Activated CD8-positive, alpha-beta T cell treated with anti-CD3 and anti-CD28 coated beads for 36 hours (primary cell): ENCODE measurements around the gene NIPAL1. TPM values are rescaled to one million over a fixed set of nuclear protein-coding genes. Genes with fewer than 3 reads are reported as not detected.

ENCODE experiments used
- ATAC-seq: fragments of 200-7000 bp; cut with Tn5 transposase; one replicate; pipeline ENCODE4 v1.10.0; 2021; ENCODE audit warnings: mild to moderate bottlenecking, moderate library complexity
- CTCF ChIA-PET: fragments of 350-600 bp; sonication (Branson Sonifier 250); formaldehyde crosslinking; loops from one replicate; lab custom pipeline; 2021; ENCODE audit warnings: antibody characterized with exemption; lab: Charles Lee
- POLR2A ChIA-PET: fragments of 350-600 bp; sonication (Branson Sonifier 250); formaldehyde crosslinking; loops from one replicate; lab custom pipeline; 2021; ENCODE audit warnings: antibody characterized with exemption; lab: Charles Lee
- DNase-seq: peaks from one replicate; pipeline ENCODE4 v3.0.0-alpha.2; 2020
- H3K27ac Mint-ChIP-seq: one replicate; pipeline ENCODE4 v1.8.0; 2021; ENCODE audit warnings: mild to moderate bottlenecking, mixed read lengths
- H3K27me3 Mint-ChIP-seq: one replicate; pipeline ENCODE4 v1.8.0; 2021; ENCODE audit warnings: mixed read lengths
- H3K36me3 Mint-ChIP-seq: one replicate; pipeline ENCODE4 v1.8.0; 2021; ENCODE audit warnings: low read depth, mixed read lengths
- H3K4me1 Mint-ChIP-seq: one replicate; pipeline ENCODE4 v1.8.0; 2021; ENCODE audit warnings: low read depth, mixed read lengths
- H3K4me3 Mint-ChIP-seq: one replicate; pipeline ENCODE4 v1.8.0; 2021; ENCODE audit warnings: mild to moderate bottlenecking, moderate library complexity, mixed read lengths
- H3K9me3 Mint-ChIP-seq: one replicate; pipeline ENCODE4 v1.8.0; 2021; ENCODE audit warnings: mixed read lengths
- CTCF ChIP-seq: fragments of 200-600 bp; IDR thresholded peaks from one replicate; pipeline ENCODE4 v1.8.0; 2022; ENCODE audit warnings: antibody characterized with exemption, mild to moderate bottlenecking
- intact Hi-C: fragments of 100-400 bp; cut with micrococcal nuclease; formaldehyde crosslinking; loops from one replicate; pipeline ENCODE4 v1.10.0; 2022
- total RNA-seq, 2 experiments: library from RNA; stranded (reverse); gene quantifications; one replicate each; pipeline ENCODE4 v1.2.3, GENCODE V29; 2021

NIPAL1 gene
- total RNA-seq, 2 experiments from 2014 or later, result 1.1 to 1.9 TPM

GRCh38 chr4:48015216-48015615 lies 1.4 kb upstream of the NIPAL1 start:
- peaks cover 17% of the 10 kb centered on the region for H3K27me3 Mint-ChIP-seq
- ChIA-PET POLR2A (no interaction called here), CTCF (interaction anchor here (1.2 kb wide), 1 partner anchor 11 kb away, joined by 4 read pairs; no protein-coding TSS in a partner anchor)
- DNase-seq, result no peak
- no peaks in the 10 kb centered on the region for H3K9me3 Mint-ChIP-seq
- no peaks in the 10 kb centered on the region for H3K36me3 Mint-ChIP-seq
- H3K27ac Mint-ChIP-seq, result no peak overlapping the region
- intact Hi-C loops, result loop anchor here (5.0 kb wide), 1 partner anchor 72 kb away; no protein-coding TSS in a partner anchor
- no peak overlapping the region for H3K4me3 Mint-ChIP-seq
- H3K4me1 Mint-ChIP-seq, result peaks cover 16% of the 10 kb centered on the region
- ATAC-seq, result no peak
- TF ChIP-seq CTCF, result no peak

GRCh38 chr4:48015678-48016077 lies 894 bp upstream of the NIPAL1 start:
- Mint-ChIP-seq H3K27ac (no peak overlapping the region), H3K27me3 (peaks cover 17% of the 10 kb centered on the region), H3K4me3 (peak overlapping the region; percentile 79), H3K9me3 (no peaks in the 10 kb centered on the region), H3K36me3 (no peaks in the 10 kb centered on the region), H3K4me1 (peaks cover 19% of the 10 kb centered on the region)
- intact Hi-C loops, result loop anchor here (5.0 kb wide), 1 partner anchor 72 kb away; no protein-coding TSS in a partner anchor
- ChIA-PET POLR2A (no interaction called here), CTCF (interaction anchor here (1.0 to 1.6 kb wide), 4 partner anchors 18 to 74 kb away, joined by 3 to 4 read pairs (median 3); no protein-coding TSS in a partner anchor)
- DNase-seq, result no peak
- ATAC-seq, result no peak
- TF ChIP-seq CTCF, result no peak

GRCh38 chr4:48017108-48017571 lies 568 bp downstream of the NIPAL1 start:
- POLR2A ChIA-PET, result no interaction called here
- Mint-ChIP-seq H3K36me3 (no peaks in the 10 kb centered on the region), H3K4me3 (peak overlapping the region; percentile 79), H3K27me3 (peaks cover 16% of the 10 kb centered on the region), H3K9me3 (no peaks in the 10 kb centered on the region), H3K27ac (peak overlapping the region; percentile 42), H3K4me1 (peaks cover 25% of the 10 kb centered on the region)
- DNase-seq, result peak; percentile 63
- CTCF ChIA-PET, result interaction anchor here (1.6 to 4.2 kb wide), 4 partner anchors 14 to 73 kb away, joined by 4 to 44 read pairs (median 16); no protein-coding TSS in a partner anchor
- intact Hi-C loops, result loop anchor here (5.0 kb wide), 1 partner anchor 70 kb away; no protein-coding TSS in a partner anchor
- no peak for TF ChIP-seq CTCF
- peak; percentile 45 for ATAC-seq

- no peaks in the 10 kb centered on the region for H3K36me3 Mint-ChIP-seq
- DNase-seq, result no peak
- H3K9me3 Mint-ChIP-seq, result no peaks in the 10 kb centered on the region
- H3K27me3 Mint-ChIP-seq, result peaks cover 19% of the 10 kb centered on the region
- TF ChIP-seq CTCF, result no peak
- peaks cover 26% of the 10 kb centered on the region for H3K4me1 Mint-ChIP-seq
- H3K27ac Mint-ChIP-seq, result no peak overlapping the region
- no peak for ATAC-seq
- intact Hi-C loops, result loop anchor here (5.0 kb wide), 1 partner anchor 69 kb away; no protein-coding TSS in a partner anchor
- POLR2A ChIA-PET, result interaction anchor here (0.9 to 1.2 kb wide), 2 partner anchors 51 to 116 kb away, joined by 3 to 5 read pairs; partner anchors contain the start of gene TXK
- no peak overlapping the region for H3K4me3 Mint-ChIP-seq
- CTCF ChIA-PET, result interaction anchor here (0.9 to 4.2 kb wide), 10 partner anchors 8 to 181 kb away, joined by 3 to 44 read pairs (median 5); no protein-coding TSS in a partner anchor
These were observed 1.5 kb downstream of the NIPAL1 start for GRCh38 chr4:48018112-48018511.

- Mint-ChIP-seq H3K27me3 (peaks cover 18% of the 10 kb centered on the region), H3K4me1 (peaks cover 20% of the 10 kb centered on the region), H3K4me3 (no peak overlapping the region), H3K9me3 (no peaks in the 10 kb centered on the region), H3K36me3 (no peaks in the 10 kb centered on the region), H3K27ac (no peak overlapping the region)
- ATAC-seq (peak; percentile 11), DNase-seq (no peak)
- intact Hi-C loops, result no loop called here
- ChIA-PET CTCF (interaction anchor here (3.9 to 4.2 kb wide), 2 partner anchors 13 to 18 kb away, joined by 27 to 44 read pairs; no protein-coding TSS in a partner anchor), POLR2A (no interaction called here)
- TF ChIP-seq CTCF, result no peak
These were observed 4.5 kb downstream of the NIPAL1 start for GRCh38 chr4:48021100-48021499.
